Activated effector memory CD4-positive, alpha-beta T cell treated with Interleukin-2 at 50 U/mL for 16 hours (primary cell): Measurements from ENCODE around the gene ZC2HC1B.

Experiments
- DNase-seq: peaks from one replicate; pipeline ENCODE4 v3.0.0-alpha.2; 2020

ZC2HC1B gene

GRCh38 chr6:143936347-143936746 lies 72.1 kb downstream of the ZC2HC1B start:
- DNase-seq: no peak

GRCh38 chr6:143936778-143937667 lies 72.7 kb downstream of the ZC2HC1B start:
- no peak for DNase-seq

- DNase-seq: no peak
Measured at GRCh38 chr6:143937668-143937970, 73.3 kb downstream of the ZC2HC1B start.

- DNase-seq: no peak
Measured at GRCh38 chr6:143939364-143939763, 75.1 kb downstream of the ZC2HC1B start.

GRCh38 chr6:143940011-143940597 lies 75.8 kb downstream of the ZC2HC1B start:
- peak; percentile 28 for DNase-seq

GRCh38 chr6:143941852-143942627 lies 77.8 kb downstream of the ZC2HC1B start:
- DNase-seq: peak; percentile 16

- no peak for DNase-seq
Measured at GRCh38 chr6:143948208-143948607, 83.9 kb downstream of the ZC2HC1B start.

GRCh38 chr6:143949535-143949934 lies 85.3 kb downstream of the ZC2HC1B start:
- DNase-seq: no peak

GRCh38 chr6:143949962-143950361 lies 85.7 kb downstream of the ZC2HC1B start:
- no peak for DNase-seq

GRCh38 chr6:143950875-143951274 lies 86.6 kb downstream of the ZC2HC1B start:
- DNase-seq: no peak

GRCh38 chr6:143952060-143952778 lies 87.9 kb downstream of the ZC2HC1B start:
- no peak for DNase-seq

GRCh38 chr6:143952947-143953701 lies 88.8 kb downstream of the ZC2HC1B start:
- DNase-seq: no peak

GRCh38 chr6:143953922-143954321 lies 89.6 kb downstream of the ZC2HC1B start:
- no peak for DNase-seq

- DNase-seq: no peak
Measured at GRCh38 chr6:143955971-143956370, 91.7 kb downstream of the ZC2HC1B start.

GRCh38 chr6:143957679-143958274 lies 93.5 kb downstream of the ZC2HC1B start:
- no peak for DNase-seq

- DNase-seq: no peak
Measured at GRCh38 chr6:143958839-143959399, 94.6 kb downstream of the ZC2HC1B start.

- no peak for DNase-seq
Measured at GRCh38 chr6:143959927-143960326, 95.7 kb downstream of the ZC2HC1B start.

- DNase-seq: no peak
Measured at GRCh38 chr6:143961066-143961465, 96.8 kb downstream of the ZC2HC1B start.

- DNase-seq: no peak
Measured at GRCh38 chr6:143961886-143962878, 97.9 kb downstream of the ZC2HC1B start.
